Epithelial cell of proximal tubule (primary cell): ENCODE data around the gene CHGA. TPM values are rescaled to one million over a fixed set of nuclear protein-coding genes. Genes with fewer than 3 reads are reported as not detected.

Experiments
- DNase-seq: peaks from one replicate; pipeline ENCODE4 v3.0.0-alpha.2; 2011; ENCODE audit warnings: low read depth
- H3K4me3 ChIP-seq: 2 replicates; pipeline ENCODE4 v1.5.1; 2011; ENCODE audit warnings: low read depth, mild to moderate bottlenecking, low read length
- CTCF ChIP-seq: conservative IDR thresholded peaks from 2 replicates; pipeline ENCODE4 v1.5.1; 2012; ENCODE audit warnings: low read depth, mild to moderate bottlenecking, low read length
- total RNA-seq: library from RNA; depleted of rRNA; stranded (reverse); fragments of >200 nt; gene quantifications from 2 replicates; pipeline ENCODE4 v1.2.3, GENCODE V29; 2015

The CHGA gene
- total RNA-seq, 1 donor from 2014 or later, result not detected

- no peak for TF ChIP-seq CTCF
- H3K4me3 ChIP-seq, result no peak overlapping the region
- no peak for DNase-seq
Observed at GRCh38 chr14:92892589-92892988, 30.4 kb upstream of the CHGA start.

GRCh38 chr14:92895352-92895878 is 27.5 kb upstream of the CHGA start:
- H3K4me3 ChIP-seq, result no peak overlapping the region
- no peak for DNase-seq
- no peak for TF ChIP-seq CTCF

- DNase-seq, result no peak
- no peak for TF ChIP-seq CTCF
Observed at GRCh38 chr14:92897922-92898565, 24.9 kb upstream of the CHGA start.

GRCh38 chr14:92898566-92899131 is 24.3 kb upstream of the CHGA start:
- DNase-seq, result no peak
- TF ChIP-seq CTCF, result no peak
- H3K4me3 ChIP-seq, result no peak overlapping the region

More at GRCh38 chr14:92897922-92898565, 24.9 kb upstream of the CHGA start:
- H3K4me3 ChIP-seq, result no peak overlapping the region

- no peak overlapping the region for H3K4me3 ChIP-seq
- no peak for DNase-seq
- no peak for TF ChIP-seq CTCF
Observed at GRCh38 chr14:92900660-92901059, 22.3 kb upstream of the CHGA start.

- TF ChIP-seq CTCF, result no peak
- H3K4me3 ChIP-seq, result no peak overlapping the region
- no peak for DNase-seq
Observed at GRCh38 chr14:92902191-92902590, 20.8 kb upstream of the CHGA start.

- no peak for TF ChIP-seq CTCF
- no peak overlapping the region for H3K4me3 ChIP-seq
- DNase-seq, result no peak
Observed at GRCh38 chr14:92902726-92903125, 20.2 kb upstream of the CHGA start.
